Activated naive CD4-positive, alpha-beta T cell (primary cell): ENCODE measurements around the gene FUNDC2.

ENCODE experiments used
- DNase-seq, 4 experiments: peaks; one replicate each; lab custom pipeline; 2025; lab: John Stamatoyannopoulos, UW

The FUNDC2 gene

GRCh38 chrX:155069414-155069813 lies 42.8 kb downstream of the FUNDC2 start:
- DNase-seq, result no peak

GRCh38 chrX:155070038-155070437 lies 43.4 kb downstream of the FUNDC2 start:
- DNase-seq, result no peak

GRCh38 chrX:155070663-155070974 lies 44.0 kb downstream of the FUNDC2 start:
- DNase-seq, result no peak

- peak; percentile 41 to 68 (median 52) for DNase-seq
Observed at GRCh38 chrX:155070975-155071693, 44.5 kb downstream of the FUNDC2 start, which contains the start of the genes BRCC3, CMC4 and MTCP1. TSS of gene BRCC3 (plus strand) at chrX:155071508. CDS start at chrX:155071528, 20 bp downstream. TSS of gene CMC4 (minus strand) at chrX:155071136. CDS start at chrX:155064023, 7,113 bp downstream. TSS of gene MTCP1 (minus strand) at chrX:155071136. CDS start at chrX:155066010, 5,126 bp downstream.

GRCh38 chrX:155071694-155072280 lies 45.1 kb downstream of the FUNDC2 start:
- peak in 1 of 4 experiments; percentile 26 for DNase-seq

- DNase-seq, result peak in 1 of 4 experiments; percentile 9
Observed at GRCh38 chrX:155086202-155086840, 59.7 kb downstream of the FUNDC2 start.

GRCh38 chrX:155086961-155087735 lies 60.5 kb downstream of the FUNDC2 start:
- no peak for DNase-seq

GRCh38 chrX:155094468-155095061 lies 67.9 kb downstream of the FUNDC2 start:
- no peak for DNase-seq

- DNase-seq, result no peak
Observed at GRCh38 chrX:155105919-155106318, 79.3 kb downstream of the FUNDC2 start.

GRCh38 chrX:155108427-155108826 lies 81.8 kb downstream of the FUNDC2 start:
- no peak for DNase-seq
